Progenitor cell of endocrine pancreas (in vitro differentiated cells): Measurements from ENCODE around the gene APOC3. TPM values are rescaled to one million over a fixed set of nuclear protein-coding genes. Genes with fewer than 3 reads are reported as not detected.

Source experiments
- DNase-seq: peaks from one replicate; pipeline ENCODE4 v3.0.0; 2021; ENCODE audit warnings: low spot score; ENCODE audit not compliant: unreplicated experiment
- H3K27ac Mint-ChIP-seq: 2 replicates; pipeline ENCODE4 v1.8.0; 2021; ENCODE audit warnings: mild to moderate bottlenecking, moderate library complexity, mixed read lengths
- H3K27me3 Mint-ChIP-seq: 2 replicates; pipeline ENCODE4 v1.8.0; 2021; ENCODE audit warnings: mixed read lengths
- H3K36me3 Mint-ChIP-seq: 2 replicates; pipeline ENCODE4 v1.8.0; 2022; ENCODE audit warnings: mixed read lengths; ENCODE audit not compliant: insufficient read depth
- H3K4me1 Mint-ChIP-seq: 2 replicates; pipeline ENCODE4 v1.8.0; 2021; ENCODE audit warnings: low read depth, mixed read lengths
- H3K4me3 Mint-ChIP-seq: 2 replicates; pipeline ENCODE4 v1.8.0; 2021; ENCODE audit warnings: low read depth, mild to moderate bottlenecking, moderate library complexity, mixed read lengths
- H3K9me3 Mint-ChIP-seq: 2 replicates; pipeline ENCODE4 v1.8.0; 2021; ENCODE audit warnings: low read depth, mixed read lengths
- CTCF ChIP-seq: fragments of 200-600 bp; sonication (generic); IDR thresholded peaks from one replicate; pipeline ENCODE4 v1.5.0; 2021; ENCODE audit warnings: antibody characterized with exemption, mild to moderate bottlenecking; ENCODE audit not compliant: unreplicated experiment
- total RNA-seq: library from RNA; stranded (reverse); gene quantifications from 2 replicates; pipeline ENCODE4 v1.2.1, GENCODE V29; 2021

Gene APOC3
- total RNA-seq, 1 donor from 2014 or later = 16.3 TPM

- Mint-ChIP-seq H3K27ac (no peak overlapping the region), H3K27me3 (peaks cover 5% of the 10 kb centered on the region), H3K9me3 (no peaks in the 10 kb centered on the region), H3K4me3 (peak overlapping the region; percentile 45), H3K36me3 (no peaks in the 10 kb centered on the region), H3K4me1 (peaks cover 39% of the 10 kb centered on the region)
- no peak for DNase-seq
- TF ChIP-seq CTCF = no peak
These were observed 5.5 kb downstream of the APOC3 start for GRCh38 chr11:116835042-116835772.

GRCh38 chr11:116835791-116836631 lies 6.3 kb downstream of the APOC3 start:
- H3K27ac Mint-ChIP-seq = no peak overlapping the region
- TF ChIP-seq CTCF = peak; percentile 66
- H3K4me3 Mint-ChIP-seq = peak overlapping the region; percentile 54
- peak; percentile 66 for DNase-seq
- H3K9me3 Mint-ChIP-seq = no peaks in the 10 kb centered on the region
- peaks cover 39% of the 10 kb centered on the region for H3K4me1 Mint-ChIP-seq
- H3K27me3 Mint-ChIP-seq = peaks cover 5% of the 10 kb centered on the region
- H3K36me3 Mint-ChIP-seq = no peaks in the 10 kb centered on the region

- Mint-ChIP-seq H3K36me3 (no peaks in the 10 kb centered on the region), H3K27ac (peak overlapping the region; percentile 91), H3K9me3 (no peaks in the 10 kb centered on the region), H3K4me1 (peaks cover 39% of the 10 kb centered on the region), H3K27me3 (peaks cover 5% of the 10 kb centered on the region), H3K4me3 (peak overlapping the region; percentile 54)
- no peak for DNase-seq
- TF ChIP-seq CTCF = no peak
These were observed 6.9 kb downstream of the APOC3 start for GRCh38 chr11:116836632-116836991.

- TF ChIP-seq CTCF = no peak
- H3K4me3 Mint-ChIP-seq = peak within 1 kb of the TSS; percentile 54
- H3K27ac Mint-ChIP-seq = peak within 1 kb of the TSS; percentile 91
- no peaks in the 10 kb centered on the region for H3K9me3 Mint-ChIP-seq
- no peaks in the 10 kb centered on the region for H3K36me3 Mint-ChIP-seq
- peaks cover 33% of the 10 kb centered on the region for H3K4me1 Mint-ChIP-seq
- peak; percentile 25 for DNase-seq
- H3K27me3 Mint-ChIP-seq = peaks cover 5% of the 10 kb centered on the region
These were observed 7.8 kb downstream of the APOC3 start, which contains the start of gene APOA1 for GRCh38 chr11:116837231-116838091. Gene APOA1, minus strand, starts transcription at chr11:116837622. Its CDS starts 235 bp downstream, at chr11:116837387.
